HS-27A (cell line): ENCODE results near the gene TSHZ3.

Experiments
- DNase-seq: peaks from one replicate; pipeline ENCODE4 v3.0.0-alpha.2; 2012; ENCODE audit warnings: low read depth, missing footprints

TSHZ3 gene

GRCh38 chr19:31286491-31286890 is 62.7 kb downstream of the TSHZ3 start:
- DNase-seq: no peak

GRCh38 chr19:31285744-31286143 is 63.5 kb downstream of the TSHZ3 start:
- no peak for DNase-seq

GRCh38 chr19:31284621-31285020 is 64.6 kb downstream of the TSHZ3 start:
- no peak for DNase-seq

GRCh38 chr19:31283701-31284100 is 65.5 kb downstream of the TSHZ3 start:
- no peak for DNase-seq

GRCh38 chr19:31282346-31282745 is 66.9 kb downstream of the TSHZ3 start:
- no peak for DNase-seq

- DNase-seq: no peak
Measured at GRCh38 chr19:31280287-31281006, 68.8 kb downstream of the TSHZ3 start.

GRCh38 chr19:31279436-31279765 is 69.8 kb downstream of the TSHZ3 start:
- DNase-seq: no peak

GRCh38 chr19:31278555-31279435 is 70.4 kb downstream of the TSHZ3 start:
- no peak for DNase-seq

- no peak for DNase-seq
Measured at GRCh38 chr19:31277516-31277915, 71.7 kb downstream of the TSHZ3 start.

- no peak for DNase-seq
Measured at GRCh38 chr19:31276831-31277230, 72.4 kb downstream of the TSHZ3 start.

- DNase-seq: no peak
Measured at GRCh38 chr19:31275068-31275334, 74.2 kb downstream of the TSHZ3 start.

GRCh38 chr19:31274251-31275067 is 74.8 kb downstream of the TSHZ3 start:
- no peak for DNase-seq

- DNase-seq: no peak
Measured at GRCh38 chr19:31272583-31273106, 76.6 kb downstream of the TSHZ3 start.

- no peak for DNase-seq
Measured at GRCh38 chr19:31271306-31271911, 77.8 kb downstream of the TSHZ3 start.

GRCh38 chr19:31270897-31271296 is 78.3 kb downstream of the TSHZ3 start:
- DNase-seq: no peak

- DNase-seq: no peak
Measured at GRCh38 chr19:31269425-31270127, 79.7 kb downstream of the TSHZ3 start.

- DNase-seq: no peak
Measured at GRCh38 chr19:31268751-31269383, 80.4 kb downstream of the TSHZ3 start.

- no peak for DNase-seq
Measured at GRCh38 chr19:31266731-31267130, 82.5 kb downstream of the TSHZ3 start.

GRCh38 chr19:31266196-31266595 is 83.0 kb downstream of the TSHZ3 start:
- no peak for DNase-seq

- no peak for DNase-seq
Measured at GRCh38 chr19:31264041-31264778, 85.0 kb downstream of the TSHZ3 start.
